DMS79 treated with DMSO at 0.1 percent for 48 hours (cell line): ENCODE results near the gene SORCS2.

Experiments used
- DNase-seq: peaks from one replicate; lab custom pipeline; 2025; lab: John Stamatoyannopoulos, UW

The SORCS2 gene

DNA sequence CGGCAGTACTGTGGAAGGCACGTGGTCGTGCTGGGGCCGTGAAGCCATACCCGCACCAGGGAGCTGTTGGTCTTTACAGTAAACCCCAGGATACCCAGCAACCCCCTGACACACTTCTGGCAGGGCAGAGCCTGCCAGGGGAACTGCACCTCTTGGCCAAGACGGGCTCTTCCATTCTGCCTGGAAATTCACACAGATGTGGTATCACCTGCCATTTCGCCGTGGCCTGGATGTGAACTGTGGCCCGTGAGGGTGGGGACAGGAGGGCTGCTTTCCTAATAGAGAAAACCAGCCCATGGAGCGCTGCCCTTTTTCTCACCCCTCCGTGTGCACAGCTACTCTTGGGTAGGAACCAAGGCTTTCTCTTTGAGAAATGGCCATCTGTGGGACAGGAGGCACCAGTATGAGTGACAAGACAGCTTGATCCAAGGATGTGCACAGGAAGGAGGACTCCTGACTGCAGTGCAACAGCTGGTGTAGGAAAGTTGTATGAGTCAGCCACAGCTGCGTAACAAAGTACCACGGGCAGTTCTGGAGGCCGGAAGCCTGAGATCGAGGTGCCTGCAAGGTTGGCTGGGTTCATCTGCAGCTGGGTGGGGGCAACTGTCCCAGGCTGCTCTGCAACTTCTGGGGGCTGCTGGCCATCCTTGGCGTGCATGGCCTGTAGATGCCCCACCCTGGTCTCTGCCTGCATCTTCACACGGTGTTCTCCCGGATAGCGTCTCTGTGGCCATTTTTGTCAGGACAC is 146.7 kb downstream of the SORCS2 start:
- DNase-seq = no peak

- DNase-seq = no peak
Observed at GRCh38 chr4:7339751-7340552, 147.6 kb downstream of the SORCS2 start.

DNA sequence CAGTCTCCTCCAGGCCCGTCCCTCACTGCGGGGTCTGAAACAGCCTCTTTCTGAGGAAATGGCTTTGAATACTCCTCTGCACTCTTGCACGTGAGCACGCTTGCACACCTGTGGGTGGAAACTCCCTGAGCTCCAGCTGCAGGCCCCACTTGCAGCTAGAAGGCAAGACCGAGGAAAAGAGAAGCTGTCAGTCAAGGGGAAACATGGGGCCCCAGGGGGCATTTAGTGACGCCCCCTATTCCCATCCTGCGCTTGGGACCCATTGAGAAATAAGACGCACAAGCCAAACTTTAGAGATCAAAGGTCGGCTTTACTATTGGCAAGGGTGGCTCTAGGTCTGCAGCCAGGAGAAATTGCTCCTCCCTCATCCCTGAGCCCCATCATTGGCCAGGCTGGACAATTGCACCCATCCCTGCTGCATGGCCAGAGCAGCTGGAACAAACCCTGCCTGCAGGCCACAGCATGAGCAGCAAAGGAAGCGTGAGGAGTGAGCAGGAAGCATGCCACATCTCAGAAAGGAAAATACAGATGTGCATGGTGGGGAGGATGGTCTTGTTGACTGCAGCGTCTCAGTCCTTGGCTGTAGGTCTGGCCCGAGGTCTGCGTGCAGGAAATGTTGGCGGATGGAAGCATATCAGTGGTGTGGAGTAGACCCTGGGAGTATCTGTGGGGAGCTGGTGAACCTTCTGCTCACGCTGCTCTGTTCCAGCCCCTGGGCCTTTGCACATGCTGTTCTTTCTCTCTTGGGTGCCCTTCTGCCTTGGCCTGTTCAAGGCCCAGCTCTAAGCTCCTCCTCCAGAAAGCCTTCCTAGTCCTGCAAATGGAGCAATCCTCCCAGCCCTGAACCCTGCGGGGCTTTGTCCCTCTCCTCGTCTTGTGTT is 148.5 kb downstream of the SORCS2 start:
- DNase-seq = no peak

DNA sequence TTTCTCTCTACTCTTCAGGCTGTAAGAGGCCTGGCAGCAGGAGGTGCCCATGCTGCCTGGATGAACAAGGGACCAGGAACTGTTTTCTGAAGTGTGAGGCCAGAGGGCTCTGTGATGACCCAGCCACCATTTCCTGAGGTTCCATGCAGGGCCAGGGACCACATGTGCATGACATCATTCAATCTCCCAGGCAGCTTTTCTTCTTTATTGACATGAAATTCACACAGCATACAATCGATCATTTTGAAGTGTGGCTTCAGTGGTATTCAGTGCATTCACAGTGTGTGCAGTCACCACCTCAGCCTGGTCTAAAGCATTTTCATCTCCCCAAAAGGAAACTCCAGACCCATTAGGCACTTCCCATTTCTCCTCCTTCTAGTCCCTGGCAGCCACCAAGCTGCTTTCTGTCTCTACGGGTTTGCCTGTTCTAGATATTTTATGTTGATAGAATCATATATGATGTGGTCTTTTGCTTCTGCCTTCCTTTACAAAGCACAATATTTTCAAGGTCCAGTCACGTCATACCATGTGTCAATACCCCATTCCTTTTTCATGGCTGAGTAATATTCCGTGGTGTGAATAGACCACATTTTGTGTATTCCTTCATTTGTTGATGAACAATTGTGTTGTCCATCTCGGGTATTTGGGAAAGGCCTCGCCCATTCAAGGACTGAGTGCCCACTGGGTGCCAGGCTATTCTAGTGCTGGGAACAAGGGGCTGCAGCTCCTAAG is 149.3 kb downstream of the SORCS2 start:
- DNase-seq = no peak

DNA sequence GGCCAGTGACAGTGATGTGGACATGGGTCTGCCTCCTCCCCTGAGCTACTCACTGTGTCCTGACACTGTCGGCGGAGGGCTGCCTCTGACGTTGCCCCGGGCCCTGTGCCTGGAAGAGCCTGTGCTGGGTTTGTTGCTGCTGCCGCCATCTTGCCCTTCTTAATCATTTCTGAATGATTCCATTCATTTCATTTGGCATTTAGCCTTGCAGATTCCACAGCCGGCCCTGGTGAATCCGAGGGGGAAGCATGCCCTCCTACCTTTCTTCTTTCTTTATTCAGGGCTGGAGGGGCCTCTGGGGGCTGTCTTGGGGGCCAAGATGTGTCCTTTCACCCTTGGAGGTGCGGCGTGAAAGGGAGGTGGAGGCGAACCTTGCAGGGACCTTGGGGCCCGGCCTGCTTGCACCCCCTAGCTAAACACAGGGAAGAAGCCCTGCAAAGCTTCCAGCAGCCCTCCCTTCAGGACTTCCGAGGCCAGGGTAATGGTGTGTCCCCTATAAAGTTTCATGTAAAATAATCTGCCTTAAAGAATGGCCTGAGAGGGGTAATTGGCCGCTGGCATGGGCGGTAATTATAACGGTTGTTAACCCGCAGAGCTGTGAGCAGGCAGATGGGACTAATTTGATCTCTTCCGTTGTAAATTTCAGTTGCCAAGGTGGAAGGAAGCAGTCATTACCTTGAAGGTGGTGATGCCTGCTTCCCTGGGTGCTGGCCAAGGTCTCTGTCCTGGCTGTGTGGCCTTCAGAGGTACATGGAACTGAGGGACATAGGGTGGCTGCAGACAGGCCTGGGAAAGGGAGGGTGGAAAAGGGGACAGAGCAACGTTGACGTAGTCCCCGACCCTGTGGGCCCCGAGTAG is 150.1 kb downstream of the SORCS2 start:
- no peak for DNase-seq

DNA sequence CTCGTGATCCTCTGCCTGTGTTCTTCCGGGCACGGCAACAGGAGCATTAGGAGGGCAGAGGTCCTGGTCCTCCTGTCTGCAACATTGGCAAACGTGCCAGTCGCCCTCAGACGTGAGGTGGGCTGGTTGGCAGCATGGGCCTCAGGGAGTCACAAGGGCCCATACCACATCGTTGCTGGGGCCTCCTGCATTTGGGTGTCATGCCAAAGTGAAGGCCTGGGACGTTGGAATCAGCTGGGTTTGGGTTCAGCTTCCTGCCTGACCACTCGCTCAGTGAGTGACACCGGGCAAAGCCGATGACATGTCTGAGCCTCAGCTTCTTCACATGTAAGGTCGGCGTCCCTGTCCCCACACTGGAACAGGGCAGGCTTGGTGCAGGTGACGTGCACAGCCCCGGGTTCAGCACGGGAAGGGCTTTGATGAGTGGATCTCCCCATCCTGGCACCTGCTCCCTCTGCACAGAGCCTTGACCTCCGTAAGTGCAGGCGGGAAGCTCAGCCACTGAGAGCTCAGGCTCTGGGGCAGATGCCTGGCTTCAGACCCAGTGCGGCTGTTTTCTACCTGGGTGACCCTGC is 150.8 kb downstream of the SORCS2 start:
- DNase-seq = no peak

DNA sequence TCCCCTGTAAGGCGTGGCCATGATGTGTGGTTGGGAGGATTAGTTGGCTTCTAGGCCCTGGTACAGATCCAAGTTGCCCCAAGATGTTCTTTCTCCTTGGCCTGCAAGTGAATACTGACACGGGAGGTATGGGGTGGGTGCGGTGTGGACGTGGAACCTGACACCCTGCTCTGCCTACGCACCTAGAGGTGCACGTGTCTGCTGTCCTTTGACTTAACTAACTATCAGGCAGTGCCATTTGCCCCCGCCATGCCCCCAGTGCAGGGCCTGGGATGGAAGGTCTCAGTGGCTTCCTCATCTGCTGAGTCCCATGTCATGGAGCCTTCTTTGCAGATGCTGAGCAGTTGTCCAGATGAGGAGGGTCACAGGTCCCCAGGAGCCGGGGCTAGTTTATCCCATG is 151.6 kb downstream of the SORCS2 start:
- DNase-seq = no peak

DNA sequence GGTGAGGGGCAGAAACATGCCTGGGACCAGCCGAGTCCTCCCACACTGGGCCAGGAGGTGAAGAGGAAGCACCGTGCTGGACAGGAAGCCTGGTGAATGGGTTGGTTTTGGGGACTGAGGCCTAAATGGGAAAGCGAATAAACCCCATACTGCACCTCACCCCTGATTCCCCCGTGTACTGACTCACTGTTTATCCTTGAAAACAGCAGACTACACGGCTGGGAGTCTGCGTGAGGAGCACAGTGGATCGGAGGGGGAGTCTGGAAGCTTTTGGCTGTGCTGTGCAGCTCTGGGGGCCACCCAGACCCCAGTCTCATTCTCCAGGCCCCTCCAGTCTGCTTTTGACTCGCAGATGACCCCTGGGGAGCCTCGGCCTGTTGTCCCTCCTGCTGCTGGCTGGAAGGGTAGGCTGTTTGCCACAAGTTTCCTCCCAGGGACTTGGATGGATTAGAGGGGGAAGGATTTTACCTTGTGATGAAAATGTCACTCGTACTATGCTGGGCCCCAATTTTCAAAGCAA is 152.4 kb downstream of the SORCS2 start:
- DNase-seq = no peak

GRCh38 chr4:7347981-7348380 is 155.6 kb downstream of the SORCS2 start:
- no peak for DNase-seq

DNA sequence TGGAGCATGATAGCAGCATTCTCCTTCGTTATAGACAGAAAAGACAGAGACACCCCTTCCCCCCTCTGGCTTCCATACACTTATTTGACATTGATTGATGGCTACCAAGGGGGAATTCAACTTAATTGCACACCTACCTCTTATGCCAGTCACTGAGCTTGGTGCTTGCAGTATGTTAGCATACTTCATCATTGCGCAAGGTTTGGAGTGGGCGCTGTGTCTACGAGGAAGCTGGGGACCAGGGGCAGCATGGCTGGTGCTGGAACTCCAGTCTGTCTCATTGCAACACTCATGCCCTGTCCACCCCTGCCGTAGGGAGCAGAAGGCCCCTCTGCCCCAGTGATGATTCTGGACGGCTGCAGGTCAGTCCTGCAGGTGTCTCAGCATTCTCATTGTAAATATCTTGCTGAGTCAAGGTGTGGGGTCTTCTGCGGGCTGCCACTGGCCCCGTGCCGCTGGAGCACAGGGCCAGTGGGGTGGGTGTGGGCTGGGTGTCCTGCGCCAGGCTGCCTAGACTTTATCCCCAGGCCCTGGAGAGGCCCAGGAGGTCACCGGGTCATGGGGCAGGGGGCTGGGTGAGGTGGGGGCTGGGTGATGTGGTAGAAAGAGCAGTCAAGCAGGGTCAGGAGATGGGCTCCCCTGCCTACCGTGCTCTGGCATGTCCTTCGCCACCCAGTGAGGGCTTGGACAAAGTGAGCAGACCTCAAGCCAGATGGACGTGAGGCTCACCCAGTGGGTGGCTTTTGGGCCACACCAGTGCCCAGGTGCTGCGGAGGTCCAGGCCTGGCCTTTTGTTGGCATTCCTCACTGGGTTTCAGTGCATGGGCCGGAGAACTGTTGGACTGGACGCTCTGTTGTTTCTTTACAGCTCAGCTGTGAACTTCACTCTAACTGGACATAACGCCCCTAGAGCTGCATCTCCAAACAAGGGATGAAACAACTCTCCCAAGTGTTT is 156.9 kb downstream of the SORCS2 start:
- no peak for DNase-seq

DNA sequence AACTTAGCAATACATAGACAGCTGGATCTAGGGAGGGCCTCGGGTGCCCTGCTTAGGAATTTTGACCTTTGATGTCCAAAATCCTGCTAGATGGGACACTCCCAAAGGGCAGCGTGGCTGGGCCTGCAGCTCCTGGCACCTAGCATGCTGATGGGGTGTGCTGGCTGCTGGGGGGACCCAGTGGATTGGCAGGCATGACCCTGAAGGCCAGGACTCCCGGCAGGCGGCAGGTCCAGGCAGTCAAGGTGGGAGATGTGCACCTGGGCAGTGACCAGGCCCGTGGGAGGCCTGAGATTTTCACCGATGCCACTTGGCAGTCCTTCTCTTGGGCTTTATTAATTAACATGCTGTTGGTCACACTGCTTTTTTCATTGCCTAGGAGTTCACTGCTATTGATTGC is 158.1 kb downstream of the SORCS2 start:
- no peak for DNase-seq

- DNase-seq = no peak
Observed at GRCh38 chr4:7351014-7351413, 158.7 kb downstream of the SORCS2 start.

DNA sequence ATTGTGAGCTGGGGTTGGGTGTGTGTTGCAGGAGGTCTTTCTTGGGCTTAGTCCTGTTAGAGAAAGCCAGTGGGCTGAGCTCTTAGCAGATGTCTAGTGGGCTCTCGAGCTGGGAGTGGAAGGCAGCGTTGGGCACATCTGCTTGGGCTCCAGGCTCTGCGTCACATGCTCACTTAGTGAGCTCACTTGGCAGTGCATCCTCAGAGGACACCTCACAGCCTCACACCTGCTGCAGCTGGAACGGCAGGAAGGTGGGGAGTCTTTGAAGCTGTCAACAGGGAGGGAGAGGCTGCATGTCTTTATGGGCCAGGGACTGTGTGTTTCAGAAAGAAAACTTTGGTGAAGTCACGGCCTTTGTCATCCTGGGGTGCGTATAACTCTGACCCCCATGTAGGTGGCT is 160.1 kb downstream of the SORCS2 start:
- DNase-seq = peak; percentile 49

GRCh38 chr4:7353046-7353790 is 160.9 kb downstream of the SORCS2 start:
- DNase-seq = no peak

DNA sequence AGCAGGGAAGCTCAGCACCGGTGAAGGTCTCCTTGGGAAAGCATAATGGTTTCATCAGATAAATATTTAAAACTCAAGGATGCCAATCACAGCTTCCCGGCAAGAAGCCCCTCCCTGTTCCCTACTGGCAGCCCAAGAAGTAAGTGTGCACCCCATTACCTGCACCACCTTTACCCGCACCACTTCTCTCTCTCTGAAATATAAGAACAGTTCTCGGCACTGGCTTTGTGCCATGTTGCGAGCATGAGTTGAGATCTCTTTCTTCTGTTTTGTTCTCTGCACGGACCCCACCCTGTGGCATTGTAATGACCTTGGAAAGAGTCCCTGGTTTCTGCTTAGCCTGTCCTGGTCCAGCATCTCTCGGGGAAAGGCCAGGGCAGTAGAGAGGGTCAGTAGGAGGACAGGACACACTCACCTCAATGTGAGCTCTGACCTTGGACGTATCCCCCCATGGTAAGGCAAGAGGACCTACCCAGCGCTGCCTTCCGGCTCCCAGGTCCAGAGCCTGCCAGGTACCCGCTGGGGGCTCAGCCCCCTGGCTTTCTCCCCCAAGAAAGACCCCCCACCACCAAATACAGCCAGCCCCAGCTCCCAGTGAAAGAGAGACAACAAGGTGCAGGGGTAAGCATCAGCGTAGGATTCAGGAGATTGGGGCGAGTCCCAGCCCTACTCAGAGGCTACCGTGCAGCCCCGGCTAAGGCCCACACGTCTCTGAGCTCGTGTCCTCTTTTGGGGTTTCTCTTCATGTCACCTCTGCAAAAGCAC is 161.7 kb downstream of the SORCS2 start:
- no peak for DNase-seq

GRCh38 chr4:7354927-7355326 is 162.6 kb downstream of the SORCS2 start:
- no peak for DNase-seq

GRCh38 chr4:7355795-7356194 is 163.5 kb downstream of the SORCS2 start:
- DNase-seq = no peak
